ENCODE data around the gene ZCCHC24.
"Not testable (repeated sequence)": the region's sequence is repeated elsewhere in the genome, so short reads cannot be mapped to it uniquely, and the experiment has no call there.

ZCCHC24 gene

DNA sequence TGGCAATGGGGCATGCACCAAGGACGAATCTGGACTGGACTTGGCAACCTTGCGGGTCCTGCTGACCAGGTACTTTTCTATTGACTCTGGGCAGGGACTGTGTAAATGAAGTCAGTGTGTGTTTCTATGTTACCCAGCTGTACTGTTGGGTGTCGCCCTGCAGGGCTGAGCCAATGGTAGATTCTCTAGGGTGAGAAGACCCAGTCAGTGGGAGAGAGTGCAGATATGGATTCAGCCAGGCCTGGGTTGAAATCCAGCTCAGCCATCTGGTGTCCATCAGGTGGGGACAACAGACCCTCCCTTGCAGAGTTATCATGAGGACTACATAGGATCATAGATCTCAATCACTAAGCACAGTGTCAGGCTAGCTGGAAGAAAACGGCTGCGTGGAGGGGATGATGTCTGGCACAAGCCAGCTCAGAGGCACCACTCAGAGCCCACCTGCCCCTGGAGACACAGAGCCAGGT, 103.1 kb downstream of the ZCCHC24 start:
- H3K4me3 Mint-ChIP-seq, result no peak overlapping the region
- H3K27ac Mint-ChIP-seq, result peak overlapping the region in 1 of 3 experiments; percentile 31
- no peaks in the 10 kb centered on the region for H3K36me3 Mint-ChIP-seq (ENCODE audit: low read depth)
- TF ChIP-seq, protein P1, sequence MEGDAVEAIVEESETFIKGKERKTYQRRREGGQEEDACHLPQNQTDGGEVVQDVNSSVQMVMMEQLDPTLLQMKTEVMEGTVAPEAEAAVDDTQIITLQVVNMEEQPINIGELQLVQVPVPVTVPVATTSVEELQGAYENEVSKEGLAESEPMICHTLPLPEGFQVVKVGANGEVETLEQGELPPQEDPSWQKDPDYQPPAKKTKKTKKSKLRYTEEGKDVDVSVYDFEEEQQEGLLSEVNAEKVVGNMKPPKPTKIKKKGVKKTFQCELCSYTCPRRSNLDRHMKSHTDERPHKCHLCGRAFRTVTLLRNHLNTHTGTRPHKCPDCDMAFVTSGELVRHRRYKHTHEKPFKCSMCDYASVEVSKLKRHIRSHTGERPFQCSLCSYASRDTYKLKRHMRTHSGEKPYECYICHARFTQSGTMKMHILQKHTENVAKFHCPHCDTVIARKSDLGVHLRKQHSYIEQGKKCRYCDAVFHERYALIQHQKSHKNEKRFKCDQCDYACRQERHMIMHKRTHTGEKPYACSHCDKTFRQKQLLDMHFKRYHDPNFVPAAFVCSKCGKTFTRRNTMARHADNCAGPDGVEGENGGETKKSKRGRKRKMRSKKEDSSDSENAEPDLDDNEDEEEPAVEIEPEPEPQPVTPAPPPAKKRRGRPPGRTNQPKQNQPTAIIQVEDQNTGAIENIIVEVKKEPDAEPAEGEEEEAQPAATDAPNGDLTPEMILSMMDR (IDR thresholded peaks at IDR 0.05; ENCODE audit: unreplicated experiment in 3 of 3), result no peak
- H3K9me3 Mint-ChIP-seq, result no peaks in the 10 kb centered on the region
- H3K27me3 Mint-ChIP-seq (ENCODE audit: low read depth), result peaks cover 4% of the 10 kb centered on the region
- H3K4me1 Mint-ChIP-seq, result no peaks in the 10 kb centered on the region

DNA sequence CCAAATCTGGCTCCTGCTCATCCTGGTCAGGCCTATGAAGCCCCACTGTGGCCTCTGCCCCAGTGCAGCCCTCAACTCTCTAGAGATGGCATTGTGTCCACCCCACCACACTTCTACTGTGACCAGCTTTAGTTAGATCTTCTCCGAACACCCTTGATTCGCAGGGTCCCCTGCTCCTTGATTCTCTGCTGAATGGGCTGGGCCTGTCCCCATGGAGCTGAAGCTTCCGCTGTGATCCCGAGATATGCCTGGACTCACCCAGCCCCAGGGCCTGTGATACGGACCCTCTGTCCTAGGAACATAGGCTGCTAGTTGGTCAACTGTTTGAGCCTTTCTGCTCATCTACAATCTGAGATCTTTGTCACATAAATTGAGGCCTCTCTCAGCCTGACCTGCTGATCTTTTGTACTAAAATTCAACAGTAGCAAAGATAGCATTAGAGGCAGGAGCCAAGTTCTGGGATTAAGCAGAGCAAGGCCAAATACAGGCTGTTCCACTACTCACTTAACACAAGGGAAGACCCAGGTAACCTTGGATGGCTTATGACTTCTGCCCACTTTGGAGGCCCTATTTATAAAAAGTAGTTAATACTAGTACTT, 104.7 kb downstream of the ZCCHC24 start:
- TF ChIP-seq, protein P1 (IDR thresholded peaks at IDR 0.05; ENCODE audit: unreplicated experiment in 3 of 3), result no peak
- Mint-ChIP-seq H3K27me3 (ENCODE audit: low read depth) (peaks cover 9% of the 10 kb centered on the region), H3K27ac (no peak overlapping the region), H3K9me3 (no peaks in the 10 kb centered on the region), H3K4me3 (no peak overlapping the region), H3K4me1 (peaks cover 4% of the 10 kb centered on the region), H3K36me3 (ENCODE audit: low read depth) (no peaks in the 10 kb centered on the region)

DNA sequence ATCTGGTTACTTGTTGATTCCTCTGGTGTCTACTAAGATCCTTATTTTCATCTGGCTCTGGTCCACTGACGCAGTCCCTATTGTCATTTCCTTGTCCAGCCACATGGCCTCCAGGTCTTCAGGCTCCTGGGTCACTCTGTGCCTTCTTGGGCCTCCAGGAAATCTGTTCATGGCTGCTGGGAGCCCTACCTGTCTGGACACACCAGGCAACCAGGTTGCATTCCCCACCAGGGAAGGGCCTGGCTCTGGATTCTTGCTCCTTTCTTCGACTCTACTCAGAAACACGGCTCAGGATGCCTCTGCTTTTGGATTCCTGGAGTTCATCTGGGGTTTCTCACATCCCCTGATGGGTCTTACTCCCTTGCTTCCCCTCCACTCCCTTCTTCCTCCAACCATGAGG, 106.2 kb downstream of the ZCCHC24 start:
- no peaks in the 10 kb centered on the region for H3K36me3 Mint-ChIP-seq (ENCODE audit: low read depth)
- peaks cover 9% of the 10 kb centered on the region for H3K4me1 Mint-ChIP-seq
- no peaks in the 10 kb centered on the region for H3K9me3 Mint-ChIP-seq
- no peak overlapping the region for H3K4me3 Mint-ChIP-seq
- peaks cover 5% of the 10 kb centered on the region for H3K27me3 Mint-ChIP-seq (ENCODE audit: low read depth)
- no peak overlapping the region for H3K27ac Mint-ChIP-seq
- TF ChIP-seq, protein P1 (IDR thresholded peaks at IDR 0.05; ENCODE audit: unreplicated experiment in 3 of 3), result no peak

- not testable (repeated sequence) for H3K9me3 Mint-ChIP-seq; H3K27me3 Mint-ChIP-seq (ENCODE audit: low read depth); H3K4me3 Mint-ChIP-seq; H3K4me1 Mint-ChIP-seq; H3K27ac Mint-ChIP-seq; H3K36me3 Mint-ChIP-seq (ENCODE audit: low read depth)
These were observed 107.5 kb downstream of the ZCCHC24 start for GRCh38 chr10:79337783-79338469.

GRCh38 chr10:79336739-79337138, 108.7 kb downstream of the ZCCHC24 start:
- Mint-ChIP-seq H3K4me1 (peaks cover 9% of the 10 kb centered on the region), H3K9me3 (peaks cover 2% of the 10 kb centered on the region), H3K27ac (no peak overlapping the region), H3K4me3 (no peak overlapping the region), H3K36me3 (ENCODE audit: low read depth) (no peaks in the 10 kb centered on the region), H3K27me3 (ENCODE audit: low read depth) (peaks cover 5% of the 10 kb centered on the region)
- TF ChIP-seq, protein P1 (IDR thresholded peaks at IDR 0.05; ENCODE audit: unreplicated experiment in 3 of 3), result no peak

GRCh38 chr10:79336276-79336675, 109.1 kb downstream of the ZCCHC24 start:
- Mint-ChIP-seq H3K9me3 (peaks cover 2% of the 10 kb centered on the region), H3K4me3 (no peak overlapping the region)
- TF ChIP-seq, protein P1 (IDR thresholded peaks at IDR 0.05; ENCODE audit: unreplicated experiment in 3 of 3), result no peak

More at GRCh38 chr10:79336276-79336675, 109.1 kb downstream of the ZCCHC24 start:
- no peaks in the 10 kb centered on the region for H3K36me3 Mint-ChIP-seq (ENCODE audit: low read depth)
- peaks cover 5% of the 10 kb centered on the region for H3K27me3 Mint-ChIP-seq (ENCODE audit: low read depth)
- H3K4me1 Mint-ChIP-seq, result peaks cover 9% of the 10 kb centered on the region
- no peak overlapping the region for H3K27ac Mint-ChIP-seq
